Right lobe of liver (tissue), 4 donors: ENCODE results near the gene THSD7A.

ENCODE experiments used
- CTCF ChIP-seq, 4 donors: fragments of 200-600 bp in 3 of 4; fragments of 450-650 bp in 1 of 4; IDR thresholded peaks; one replicate each; pipeline versions ENCODE4 v1.5.1 to v1.8.0; 2016 to 2022; ENCODE audit warnings: antibody characterized with exemption in 4 of 4, mild to moderate bottlenecking in 2 of 4
- POLR2A ChIP-seq: fragments of 450-650 bp; IDR thresholded peaks from one replicate; pipeline ENCODE4 v1.6.1; 2017; ENCODE audit warnings: antibody characterized with exemption, mild to moderate bottlenecking
- donor health status: DM: no; HTN: no; CAD: no.
- donor health status: DM: no; HTN: no; CAD: no.
- donor health status: DM: no; HTN: yes; CAD: no.

- TF ChIP-seq POLR2A, result no peak
- TF ChIP-seq CTCF (IDR thresholded peaks at IDR 0.05), result no peak
These were observed 408.0 kb downstream of the THSD7A start for GRCh38 chr7:11424006-11424405.
